HFFc6 (cell line): ENCODE measurements around the gene EPN2. TPM values are rescaled to one million over a fixed set of nuclear protein-coding genes. Genes with fewer than 3 reads are reported as not detected.
"Not testable (repeated sequence)": the region's sequence is repeated elsewhere in the genome, so short reads cannot be mapped to it uniquely, and the experiment has no call there.

ENCODE experiments used
- DNase-seq: peaks from one replicate; pipeline ENCODE4 v3.0.0-alpha.2; 2018
- H3K27ac Mint-ChIP-seq: 2 replicates; pipeline ENCODE4 v1.8.0; 2020; ENCODE audit warnings: mild to moderate bottlenecking, mixed read lengths
- H3K27me3 Mint-ChIP-seq: 2 replicates; pipeline ENCODE4 v1.8.0; 2021; ENCODE audit warnings: mild to moderate bottlenecking, moderate library complexity, mixed read lengths; ENCODE audit not compliant: insufficient read depth
- H3K36me3 Mint-ChIP-seq: 2 replicates; pipeline ENCODE4 v1.8.0; 2021; ENCODE audit warnings: low read depth, mixed read lengths
- H3K4me1 Mint-ChIP-seq: 2 replicates; pipeline ENCODE4 v1.8.0; 2020; ENCODE audit warnings: low read depth, mixed read lengths
- H3K4me3 Mint-ChIP-seq: 2 replicates; pipeline ENCODE4 v1.8.0; 2020; ENCODE audit warnings: mild to moderate bottlenecking, moderate library complexity, mixed read lengths
- H3K9me3 Mint-ChIP-seq: 2 replicates; pipeline ENCODE4 v1.8.0; 2020; ENCODE audit warnings: mild to moderate bottlenecking, mixed read lengths
- CTCF ChIP-seq: fragments of 200-600 bp; sonication (generic); IDR thresholded peaks from 2 replicates; pipeline ENCODE4 v1.5.0; 2021; ENCODE audit warnings: antibody characterized with exemption, mild to moderate bottlenecking
- total RNA-seq, 6 experiments: library from RNA; stranded (reverse); fragmentation: NEBNext Ultra II Directional; extraction: Animal tissue kit (Norgen Biotek cat#: 25700); gene quantifications; 2 replicates in 1 of 6; 3 replicates in 5 of 6; pipeline ENCODE4 v1.2.3, GENCODE V29; 2021

The EPN2 gene
- total RNA-seq, 6 experiments from 2014 or later: 40.1 to 47.4 (median 42.7) TPM

GRCh38 chr17:19226610-19227588 lies 10.3 kb upstream of the EPN2 start:
- H3K4me1 Mint-ChIP-seq, H3K27ac Mint-ChIP-seq, H3K27me3 Mint-ChIP-seq, H3K4me3 Mint-ChIP-seq, H3K9me3 Mint-ChIP-seq, DNase-seq, H3K36me3 Mint-ChIP-seq: not testable (repeated sequence)

- not testable (repeated sequence) for H3K27ac Mint-ChIP-seq, DNase-seq, H3K4me3 Mint-ChIP-seq, H3K36me3 Mint-ChIP-seq, H3K27me3 Mint-ChIP-seq, H3K9me3 Mint-ChIP-seq
- H3K4me1 Mint-ChIP-seq: peaks cover 11% of the 10 kb centered on the region
These were observed 2.5 kb upstream of the EPN2 start for GRCh38 chr17:19234676-19235075.

GRCh38 chr17:19236351-19237138 lies 621 bp upstream of the EPN2 start:
- not testable (repeated sequence) for H3K36me3 Mint-ChIP-seq, H3K9me3 Mint-ChIP-seq, H3K4me3 Mint-ChIP-seq, DNase-seq, H3K27me3 Mint-ChIP-seq
- peak overlapping the region; percentile 73 for H3K27ac Mint-ChIP-seq
- H3K4me1 Mint-ChIP-seq: peaks cover 21% of the 10 kb centered on the region

GRCh38 chr17:19237389-19238166 lies 412 bp downstream of the EPN2 start:
- Mint-ChIP-seq H3K9me3 (no peaks in the 10 kb centered on the region), H3K36me3 (peaks cover 8% of the 10 kb centered on the region), H3K27me3 (no peaks in the 10 kb centered on the region; the same call in none of the 2 replicates), H3K4me3 (peak overlapping the region; percentile 97), H3K4me1 (peaks cover 25% of the 10 kb centered on the region), H3K27ac (peak overlapping the region; percentile 72)
- peak; percentile 29 for DNase-seq
- peak; percentile 73 for TF ChIP-seq CTCF

- peak overlapping the region; percentile 97 for H3K4me3 Mint-ChIP-seq
- H3K4me1 Mint-ChIP-seq: peaks cover 28% of the 10 kb centered on the region
These were observed 970 bp downstream of the EPN2 start for GRCh38 chr17:19238167-19238505.

GRCh38 chr17:19239544-19239943 lies 2.4 kb downstream of the EPN2 start:
- TF ChIP-seq CTCF: no peak
- Mint-ChIP-seq H3K9me3 (no peaks in the 10 kb centered on the region), H3K4me1 (peaks cover 28% of the 10 kb centered on the region), H3K4me3 (no peak overlapping the region), H3K36me3 (peaks cover 8% of the 10 kb centered on the region), H3K27ac (no peak overlapping the region), H3K27me3 (no peaks in the 10 kb centered on the region; the same call in none of the 2 replicates)
- DNase-seq: no peak

More at GRCh38 chr17:19238167-19238505, 970 bp downstream of the EPN2 start:
- TF ChIP-seq CTCF: no peak
- no peak for DNase-seq
- Mint-ChIP-seq H3K36me3 (peaks cover 8% of the 10 kb centered on the region), H3K27me3 (no peaks in the 10 kb centered on the region; the same call in none of the 2 replicates), H3K27ac (peak overlapping the region; percentile 72), H3K9me3 (no peaks in the 10 kb centered on the region)
